Measurements from ENCODE around the gene RNF214.

RNF214 gene

DNA sequence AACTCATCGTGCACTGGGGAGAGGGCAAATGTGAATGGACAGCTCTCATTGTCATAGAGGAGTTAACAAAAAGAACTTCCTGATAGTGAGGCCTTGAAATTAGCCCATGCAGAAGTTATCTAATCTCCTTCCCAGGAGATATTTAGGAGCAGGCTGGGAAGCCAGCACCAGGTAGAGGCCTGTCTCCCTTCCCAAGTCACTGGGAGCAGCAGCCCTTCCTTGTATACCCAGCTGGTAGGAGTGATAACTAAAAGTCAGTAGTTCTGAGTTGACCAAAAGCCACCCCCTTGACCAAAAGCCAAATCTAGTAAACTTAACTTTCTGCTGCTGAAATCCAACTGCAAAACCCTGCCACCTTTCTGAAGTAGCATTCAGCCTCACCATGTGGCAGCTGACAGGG, 57.3 kb downstream of the RNF214 start:
- DNase-seq = no peak

DNA sequence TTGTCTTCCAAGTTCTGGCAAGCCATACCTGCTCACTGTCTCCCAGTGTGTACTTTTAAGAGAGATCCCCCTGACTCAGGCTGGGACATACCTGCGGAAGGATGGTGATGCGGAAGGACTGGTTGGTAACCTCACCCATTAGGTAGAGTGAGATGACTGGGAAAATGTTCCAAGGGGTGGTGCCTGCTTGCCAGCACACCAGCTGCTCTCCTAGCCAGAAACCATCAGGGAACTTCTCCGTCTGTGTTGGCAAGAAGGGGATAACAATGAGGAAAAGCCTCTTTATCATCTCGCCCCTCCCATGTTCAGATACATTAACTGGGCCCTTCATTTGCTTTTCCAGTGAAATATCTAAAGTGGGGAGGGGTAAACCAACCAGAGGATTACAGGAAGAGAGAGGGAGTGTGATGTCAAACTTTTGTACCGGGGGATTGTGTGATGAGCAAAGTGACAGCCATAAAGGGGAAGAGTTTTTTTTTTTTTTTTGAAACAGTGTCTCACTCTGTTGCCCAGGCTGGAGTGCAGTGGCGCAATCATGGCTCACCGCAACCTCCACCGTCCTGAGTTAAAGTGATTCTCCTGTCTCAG, 58.4 kb downstream of the RNF214 start, which contains the start of gene BACE1-AS:
TSS of gene BACE1-AS (plus strand) at position 538 of the 588 bp plus-strand sequence.
- no peak for DNase-seq

DNA sequence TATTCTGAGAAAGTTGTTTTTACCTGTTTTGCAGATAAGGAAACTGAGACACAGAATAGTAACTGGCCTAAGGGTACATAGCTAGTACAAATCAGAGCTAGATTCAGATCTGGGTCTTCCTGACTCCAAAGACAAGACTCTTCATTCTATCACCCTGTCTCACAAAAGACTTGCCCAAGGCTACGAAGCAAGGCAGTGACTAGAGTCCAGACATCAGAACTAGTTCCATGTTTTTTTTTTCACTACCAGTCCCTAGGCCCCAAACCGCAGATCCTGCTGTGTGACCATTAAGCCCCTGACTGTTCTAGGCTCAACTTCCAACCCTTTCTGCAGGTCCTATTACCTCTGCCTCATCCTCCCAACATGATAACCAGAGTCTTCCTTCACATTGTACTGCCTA, 60.1 kb downstream of the RNF214 start:
- DNase-seq = no peak

DNA sequence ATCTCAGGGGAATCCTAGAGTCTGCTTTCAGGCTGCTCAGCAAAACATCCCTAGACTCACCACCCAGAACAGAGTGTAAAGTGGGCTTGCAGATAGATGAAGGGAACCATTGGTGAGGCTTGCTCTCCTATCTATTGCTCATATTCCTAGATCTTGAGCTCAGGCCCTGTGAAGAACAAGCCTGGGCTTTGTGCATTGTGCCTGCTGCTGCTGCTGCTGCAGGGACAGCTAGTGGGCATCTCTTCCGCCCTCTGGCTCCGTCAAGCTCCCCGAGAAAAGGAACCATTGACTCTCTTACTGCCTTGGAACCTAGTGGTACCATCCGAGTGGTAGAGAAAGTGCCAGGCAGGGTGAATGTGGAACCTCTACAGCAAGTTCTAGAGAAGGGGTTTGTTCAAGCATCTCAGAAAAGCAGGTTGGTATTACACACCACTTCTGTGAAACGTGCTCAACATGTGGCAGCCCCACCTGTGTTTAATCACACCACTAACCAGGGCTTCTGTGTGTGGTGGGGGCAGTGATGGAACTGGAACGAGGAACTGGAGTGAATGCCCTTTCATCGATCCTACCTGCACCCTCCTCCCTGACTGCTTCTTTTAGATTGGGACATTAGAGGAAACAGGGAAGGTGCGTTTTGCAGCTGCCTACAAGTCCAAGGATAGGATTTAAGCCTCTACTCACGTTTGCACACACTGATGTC, 63.1 kb downstream of the RNF214 start:
- no peak for DNase-seq

DNA sequence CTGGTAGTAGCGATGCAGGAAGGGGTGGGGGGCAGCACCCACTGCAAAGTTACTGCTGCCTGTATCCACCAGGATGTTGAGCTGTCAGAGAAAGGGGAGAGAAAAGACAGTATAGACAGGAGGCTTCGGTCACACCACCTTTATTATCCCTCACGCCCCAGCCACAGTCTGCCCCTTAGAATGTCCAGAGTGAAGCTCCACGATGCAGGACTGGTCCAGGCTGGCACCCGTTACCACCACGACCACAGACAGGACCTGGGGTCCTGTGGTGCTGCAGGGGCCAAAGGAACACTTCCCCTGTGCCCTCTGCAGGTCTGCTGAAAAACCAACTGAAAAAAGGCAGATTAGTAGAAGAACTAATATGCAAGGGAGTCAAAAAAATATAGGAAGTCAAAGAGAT, 64.4 kb downstream of the RNF214 start:
- no peak for DNase-seq

DNA sequence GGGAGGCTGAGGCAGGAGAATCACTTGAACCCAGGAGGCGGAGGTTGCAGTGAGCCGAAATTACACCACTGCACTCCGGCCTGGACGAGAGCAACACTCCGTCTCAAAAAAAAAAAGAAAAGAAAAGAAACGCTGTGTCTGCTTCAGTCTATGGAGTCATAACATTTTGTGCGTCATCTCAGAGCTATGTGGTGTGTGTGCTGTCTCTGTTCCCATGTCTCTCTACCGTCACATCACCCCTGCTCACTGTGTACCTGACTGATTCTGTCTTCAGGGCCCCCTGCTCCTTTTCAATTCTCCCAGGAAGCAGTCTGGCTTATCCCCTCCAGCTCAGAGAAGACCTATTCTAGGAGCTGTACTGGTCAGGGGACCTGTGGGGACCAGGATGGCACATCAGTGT, 65.7 kb downstream of the RNF214 start:
- DNase-seq = no peak

DNA sequence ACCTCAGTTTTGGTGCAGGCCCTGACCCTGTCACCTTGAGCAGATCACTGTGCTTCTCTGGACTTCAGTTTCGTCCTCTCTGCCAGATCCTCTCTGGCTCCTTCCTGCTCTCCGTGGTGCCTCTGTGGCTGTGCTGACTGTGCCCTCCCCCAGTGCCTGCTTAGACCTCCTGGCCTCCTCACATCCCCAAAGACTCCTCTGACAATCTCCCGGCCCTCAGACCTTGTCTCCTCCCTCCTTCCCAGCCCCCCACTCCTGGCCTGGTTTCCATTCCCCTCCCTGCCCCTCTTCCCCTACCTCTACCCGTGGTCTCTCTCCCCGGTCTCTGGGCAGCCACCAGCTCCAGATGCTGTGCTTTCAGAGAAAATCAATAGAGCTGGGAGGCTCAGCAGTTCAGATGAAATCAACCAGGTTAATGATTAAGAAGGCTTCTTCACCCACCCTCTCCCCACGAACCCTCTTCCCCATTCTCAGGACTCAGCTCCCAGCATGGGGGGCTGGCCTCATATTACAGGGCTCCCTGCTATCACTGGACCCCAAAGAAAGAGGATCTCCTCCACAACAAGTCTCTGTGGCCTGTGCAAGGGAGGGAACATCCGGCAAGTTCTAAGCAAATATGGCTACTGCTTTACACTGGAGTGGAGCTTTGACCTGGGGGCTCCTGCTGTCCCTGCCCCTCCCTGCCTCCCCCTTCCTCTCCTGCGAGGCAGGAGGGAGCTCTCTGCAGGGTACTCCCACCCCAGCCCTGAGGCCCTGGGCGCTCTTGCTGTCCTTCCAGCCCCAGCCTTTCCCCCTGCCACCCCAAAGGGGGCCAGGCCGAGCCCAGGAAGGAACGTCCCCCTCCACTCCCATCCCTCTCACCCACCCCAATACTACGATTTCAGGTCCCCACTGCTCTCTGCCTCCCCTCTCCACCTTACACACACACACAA, 67.1 kb downstream of the RNF214 start:
- no peak for DNase-seq

DNA sequence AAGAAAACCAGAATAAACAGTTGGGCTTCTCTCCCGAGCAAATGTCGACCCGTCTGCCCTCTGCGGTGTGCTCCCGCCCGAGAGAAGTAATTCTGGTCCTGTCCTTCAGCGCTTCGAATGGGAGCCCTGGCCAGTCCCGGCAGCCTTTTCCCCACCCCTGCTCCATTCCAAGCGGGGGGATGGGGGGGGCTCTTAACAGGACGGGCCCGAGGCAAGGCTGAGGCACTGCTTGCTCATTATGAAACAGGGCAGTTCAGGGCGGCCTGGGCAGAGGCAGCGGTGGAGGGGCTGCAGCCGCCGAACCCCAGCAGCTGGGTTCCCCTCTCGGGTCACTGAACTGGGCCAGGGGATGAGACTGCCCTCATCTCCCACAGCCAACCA, 67.8 kb downstream of the RNF214 start:
- no peak for DNase-seq

DNA sequence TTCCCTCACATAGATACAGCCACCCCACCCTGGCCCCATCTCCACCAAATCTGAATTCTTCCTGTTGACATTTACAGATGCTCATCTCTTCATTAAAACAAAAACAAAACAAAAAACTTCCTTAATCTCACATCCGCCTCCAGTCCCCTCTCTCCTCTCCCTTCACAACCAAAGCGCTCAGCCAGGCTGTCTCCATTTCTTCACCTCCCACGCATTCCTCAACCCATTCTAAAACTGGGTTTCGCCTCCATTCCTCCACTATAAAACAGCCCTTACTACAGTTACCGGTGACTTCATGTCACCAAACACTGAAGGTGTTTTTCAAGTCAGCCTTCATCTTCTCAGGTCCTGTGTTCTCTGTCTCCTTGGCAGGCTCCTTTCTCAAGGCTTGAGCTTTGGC, 68.3 kb downstream of the RNF214 start:
- no peak for DNase-seq

DNA sequence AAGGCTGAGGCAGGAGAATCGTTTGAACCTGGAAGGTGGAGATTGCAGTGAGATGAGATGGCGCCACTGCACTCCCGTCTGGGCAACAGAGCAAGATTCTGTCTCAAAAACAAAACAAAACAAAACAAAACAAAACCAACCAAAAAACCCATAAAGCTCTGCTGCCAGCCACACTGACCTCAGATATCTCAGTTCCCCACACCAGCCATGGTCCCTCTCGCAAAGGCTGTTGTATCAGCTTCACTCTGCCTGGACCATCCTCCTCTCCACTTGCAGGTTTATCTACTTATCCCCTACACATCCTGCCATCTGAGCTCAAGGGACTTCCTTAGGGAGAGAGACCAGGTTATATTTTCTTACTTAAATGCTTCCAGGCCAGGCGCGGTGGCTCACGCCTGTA, 69.8 kb downstream of the RNF214 start:
- DNase-seq = no peak

DNA sequence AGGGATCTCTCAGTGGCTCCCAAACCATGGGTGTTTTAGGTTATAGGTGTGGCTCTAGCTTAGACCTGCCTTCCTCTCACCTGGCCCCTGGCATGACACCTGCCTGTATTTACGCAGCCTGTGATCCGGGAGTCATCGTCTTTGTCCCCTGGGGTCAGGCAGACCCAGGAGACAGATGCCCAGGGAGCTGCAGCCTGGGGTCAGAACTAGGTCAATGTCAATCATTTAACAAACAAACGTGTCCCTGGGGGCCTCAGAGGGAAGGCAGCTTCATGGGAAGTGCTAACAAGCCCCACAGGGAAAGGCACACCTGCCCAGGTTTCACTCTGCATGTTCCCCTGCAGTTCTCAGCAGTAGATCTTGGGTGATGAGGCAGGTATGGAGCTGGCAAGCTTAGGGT, 70.6 kb downstream of the RNF214 start:
- no peak for DNase-seq

DNA sequence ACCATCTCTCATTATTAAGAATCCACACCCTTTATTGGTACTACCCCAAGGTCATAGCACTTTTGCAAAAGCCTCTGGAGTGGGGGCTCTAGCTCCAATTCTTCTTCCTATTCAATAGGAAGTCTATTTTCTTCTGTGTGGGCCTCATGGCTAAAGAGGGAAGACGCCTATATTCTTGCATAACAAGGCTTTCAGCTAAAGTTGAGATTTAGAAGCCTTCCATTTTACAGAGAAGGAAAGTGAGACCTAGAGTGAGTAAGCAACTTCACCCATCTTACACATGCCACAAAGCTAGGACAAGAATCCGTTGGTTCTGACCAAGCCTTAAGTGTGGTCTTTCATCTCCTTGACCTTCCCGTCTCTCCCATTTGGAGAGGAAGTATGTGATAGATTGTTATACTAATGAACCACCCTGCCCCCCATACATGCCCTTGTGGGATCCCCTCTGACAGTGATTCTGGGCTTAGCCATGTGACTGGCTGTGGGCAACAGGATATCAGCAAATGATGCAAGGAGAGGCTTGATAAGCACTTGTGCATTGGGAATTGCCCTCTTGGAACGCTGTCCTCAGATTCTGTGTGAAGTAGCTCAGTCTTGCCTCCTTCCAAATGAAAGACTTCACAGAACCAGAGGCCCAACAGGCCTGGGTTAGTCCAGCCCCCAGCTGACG, 71.3 kb downstream of the RNF214 start:
- DNase-seq = no peak

DNA sequence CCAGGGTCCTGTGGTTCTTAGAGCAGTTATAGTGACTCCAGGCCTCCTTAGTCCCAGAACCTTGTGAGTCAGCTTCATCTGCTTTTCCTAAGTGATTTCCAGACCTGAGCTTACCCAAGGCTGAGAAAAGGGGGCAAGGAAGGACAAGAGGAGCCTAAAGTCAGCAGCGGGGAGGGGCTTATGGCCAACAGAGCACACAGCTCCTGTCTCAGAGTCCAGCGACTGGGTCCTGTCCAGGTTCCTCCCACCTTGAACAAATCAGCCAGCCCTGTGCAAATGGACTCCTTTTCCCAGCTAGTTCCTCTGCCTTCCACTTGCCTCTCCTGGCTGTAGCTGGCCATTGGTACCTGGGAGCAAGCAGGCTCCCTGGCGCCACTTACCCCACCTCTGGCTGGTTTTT, 72.7 kb downstream of the RNF214 start:
- no peak for DNase-seq

DNA sequence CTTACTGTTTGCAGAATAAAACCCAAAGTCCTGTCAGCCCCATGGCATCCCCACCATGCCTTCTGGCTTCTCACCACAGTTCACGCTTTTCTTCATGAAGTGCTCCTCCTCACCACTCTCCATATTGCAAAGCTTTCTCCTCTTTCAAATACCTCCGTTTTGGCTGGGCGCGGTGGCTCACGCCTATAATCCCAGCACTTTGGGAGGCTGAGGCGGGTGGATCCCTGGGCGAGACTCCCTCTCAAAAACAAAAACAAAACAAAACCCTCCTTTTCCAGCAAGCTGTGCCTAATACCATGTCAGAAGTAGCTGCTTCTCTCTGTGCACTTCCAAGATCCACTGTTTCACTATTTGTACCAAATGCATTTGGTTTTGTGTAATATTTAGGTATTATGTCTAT, 76.8 kb downstream of the RNF214 start:
- DNase-seq = no peak

DNA sequence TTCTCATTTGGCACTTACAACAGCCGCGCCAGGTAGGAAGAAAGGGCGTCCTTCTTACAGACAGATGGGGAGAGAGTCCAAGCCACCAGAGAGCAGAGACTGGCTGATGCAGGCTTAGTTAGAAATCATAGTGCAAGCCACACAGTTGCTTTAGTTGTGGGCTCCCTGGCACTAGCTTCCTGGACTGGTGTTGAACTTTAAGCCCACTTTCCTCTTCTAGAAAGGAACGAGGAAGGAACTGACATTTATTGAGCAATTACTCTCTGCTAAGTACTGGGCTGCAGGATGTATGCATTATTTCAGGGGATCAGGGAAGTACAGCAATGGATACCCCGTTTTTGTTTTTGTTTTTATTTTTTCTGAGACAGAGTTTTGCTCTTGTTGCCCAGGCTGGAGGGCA, 80.6 kb downstream of the RNF214 start:
- no peak for DNase-seq

DNA sequence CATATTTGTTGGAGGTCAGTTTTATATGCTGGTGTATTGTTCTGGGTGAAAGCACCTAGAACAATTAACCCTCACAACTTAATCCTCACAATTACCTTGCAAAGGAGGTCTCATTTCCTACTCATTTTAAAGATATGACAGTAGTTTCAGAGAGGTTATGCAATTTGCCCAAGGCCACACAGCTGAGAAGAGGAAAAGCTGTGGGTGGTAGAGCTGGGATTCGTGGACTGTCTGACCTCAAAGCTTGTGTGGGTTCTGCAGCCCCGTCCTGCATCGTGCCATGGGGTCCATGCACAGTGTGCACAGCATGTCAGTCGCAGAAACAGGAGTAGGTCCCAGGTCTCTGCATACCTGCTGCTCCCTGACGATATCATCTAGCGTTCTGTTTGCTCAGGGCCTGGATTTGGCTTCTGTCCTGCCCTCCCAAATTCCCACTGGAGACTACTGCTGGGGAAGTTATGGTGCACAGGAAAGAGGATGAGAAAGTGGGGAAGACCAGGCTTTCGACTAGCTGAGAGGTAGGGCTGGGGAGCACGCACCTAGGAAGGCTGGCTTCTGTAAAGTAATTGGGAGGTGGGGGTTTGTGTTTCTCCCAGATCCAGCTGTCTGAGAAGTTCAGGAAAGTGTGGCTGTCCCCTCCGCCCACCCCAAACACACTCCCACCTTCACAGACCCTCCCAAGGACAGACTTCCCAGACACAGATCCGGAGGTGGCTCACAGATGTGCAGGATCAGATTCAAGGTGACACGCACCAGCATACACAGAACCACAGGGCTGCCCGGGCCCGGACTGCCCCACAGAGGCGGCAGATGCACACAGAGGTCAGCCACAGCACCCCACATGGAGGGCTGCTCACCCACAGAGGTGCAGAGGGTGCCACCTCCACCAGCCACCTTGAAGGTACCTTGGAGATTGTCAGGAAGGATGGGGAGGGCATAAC, 81.6 kb downstream of the RNF214 start:
- no peak for DNase-seq

DNA sequence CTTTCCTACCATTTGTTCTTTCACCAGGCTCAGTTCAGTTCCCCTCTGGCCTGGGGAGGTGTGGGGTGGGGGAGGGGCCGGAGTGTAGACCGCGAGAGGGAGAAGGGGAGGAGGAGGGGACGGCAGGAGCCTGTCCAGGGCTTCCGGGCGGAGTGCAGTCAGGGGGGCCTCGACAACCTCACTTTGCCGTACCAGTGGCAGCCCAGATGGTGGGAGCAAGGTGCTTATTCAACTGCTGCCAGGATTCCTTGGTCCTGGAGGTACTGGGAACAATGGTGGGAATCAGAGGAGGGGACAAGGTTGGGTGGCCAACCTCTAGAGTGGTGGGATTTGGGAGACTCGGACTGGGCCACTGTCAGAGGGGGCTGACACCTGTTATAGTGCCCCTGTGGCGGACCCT, 82.4 kb downstream of the RNF214 start:
- no peak for DNase-seq

DNA sequence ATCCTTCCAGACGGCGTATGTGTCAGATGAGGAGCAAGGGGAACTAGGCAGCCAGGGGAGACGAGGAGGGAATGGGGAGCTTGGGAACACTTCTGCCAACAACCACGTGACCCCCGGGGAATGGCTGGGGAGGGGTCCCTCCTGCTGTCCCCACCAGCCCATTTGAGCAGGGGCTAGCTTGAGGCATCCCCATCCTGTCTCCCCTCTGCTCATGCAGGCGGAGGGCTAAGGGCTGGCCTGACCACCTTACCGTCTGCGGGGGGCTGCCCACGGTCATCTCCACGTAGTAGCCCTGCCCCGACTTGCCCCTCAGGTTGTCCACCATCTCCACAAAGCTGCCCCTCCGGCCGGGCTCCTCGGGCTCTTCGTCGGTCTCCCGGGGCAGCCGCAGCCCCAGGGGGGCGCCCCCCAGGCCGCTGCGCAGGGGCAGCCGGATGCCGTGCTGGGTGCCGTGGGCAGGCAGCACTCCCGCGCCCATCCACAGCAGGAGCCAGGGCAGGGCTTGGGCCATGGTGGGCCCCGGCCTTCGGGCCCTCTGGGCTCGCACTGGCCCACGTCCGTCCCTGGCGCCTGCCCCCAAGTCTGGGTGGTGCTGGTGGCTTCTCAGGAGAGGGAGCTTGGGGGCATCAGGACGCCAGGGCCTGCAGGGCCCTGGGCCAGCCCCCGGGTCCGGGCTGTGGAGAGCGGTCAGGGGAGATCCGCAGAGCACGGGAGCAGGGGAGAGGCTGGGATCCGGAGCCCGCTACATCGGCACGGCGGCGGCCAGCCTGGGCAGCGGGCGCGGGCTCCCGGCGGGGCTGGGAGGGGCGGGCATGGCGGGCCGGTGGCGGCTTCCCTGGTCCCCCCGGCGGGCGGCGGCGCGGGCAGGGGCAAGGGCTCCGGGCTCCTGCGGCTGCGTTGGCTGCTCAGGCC, 83.1 kb downstream of the RNF214 start:
- no peak for DNase-seq

DNA sequence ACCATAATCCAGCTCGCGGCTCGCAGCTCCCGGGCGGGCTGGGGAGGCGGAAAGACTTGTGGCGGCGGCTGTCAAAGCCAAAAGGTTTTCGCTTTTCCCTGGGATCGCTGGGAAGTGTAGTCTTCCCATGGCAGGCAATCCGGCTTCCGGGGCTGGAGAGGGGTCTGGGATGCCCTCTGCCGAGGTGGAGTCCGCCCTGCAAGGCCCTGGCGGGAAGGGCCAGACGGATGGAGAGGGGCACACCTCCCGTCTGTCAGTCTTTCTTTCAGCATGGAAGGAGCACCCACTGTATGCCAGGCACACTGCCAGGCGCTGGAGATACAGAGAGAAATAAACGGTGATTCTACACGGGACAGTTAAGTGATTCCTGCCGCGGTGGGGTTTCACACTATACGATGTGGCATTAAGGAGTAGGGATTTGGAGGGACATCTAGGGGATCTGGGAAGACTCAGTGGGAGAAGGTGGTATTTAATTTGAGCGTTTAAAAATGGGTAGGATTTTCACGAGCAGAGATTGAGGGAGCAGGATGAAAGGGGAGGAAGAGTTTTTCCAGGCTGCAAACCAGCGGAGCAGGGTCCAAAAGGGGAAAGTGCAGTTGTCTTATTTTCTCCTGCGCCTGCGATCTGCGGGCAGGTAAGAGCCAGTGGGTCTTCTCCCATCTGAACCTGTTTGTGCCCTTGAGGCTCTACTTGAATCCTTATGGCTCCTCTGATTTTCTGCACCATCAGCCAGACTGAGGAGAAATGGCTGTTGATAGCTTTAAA, 83.9 kb downstream of the RNF214 start, which contains the start of gene BACE1:
TSS of gene BACE1 (minus strand) at position 60 of the 765 bp plus-strand sequence. CDS start 461 bp downstream, outside the sequence.
- DNase-seq = peak; percentile 60

DNA sequence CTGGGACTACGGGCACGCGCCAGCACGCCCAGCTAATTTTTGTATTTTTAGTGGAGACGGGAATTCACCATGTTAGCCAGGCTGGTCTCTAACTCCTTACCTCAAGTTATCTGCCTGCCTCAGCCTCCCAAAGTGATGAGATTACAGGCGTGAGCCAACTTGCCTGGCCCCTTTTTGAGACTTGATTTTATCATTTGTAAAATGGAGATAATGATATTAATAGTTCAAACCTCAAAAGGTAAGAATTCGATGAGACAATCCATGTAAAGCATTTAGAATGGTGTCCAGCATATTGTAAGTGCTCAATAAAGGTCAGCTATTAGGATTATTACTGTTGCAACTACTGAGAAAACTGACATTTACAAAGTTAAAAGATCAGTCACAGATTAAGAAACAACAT, 86.3 kb downstream of the RNF214 start:
- no peak for DNase-seq
